Keratinocyte (primary cell): ENCODE results near the gene MAGIX. TPM values are rescaled to one million over a fixed set of nuclear protein-coding genes. Genes with fewer than 3 reads are reported as not detected.

Experiments
- DNase-seq: peaks from one replicate; pipeline ENCODE4 v3.0.0-alpha.2; 2011; ENCODE audit warnings: low read depth, missing footprints, low spot score
- FAIRE-seq: peaks from 2 replicates; lab custom pipeline; 2011; peaks lifted over from hg19 to GRCh38; lab: Jason Lieb, UNC
- H2AFZ ChIP-seq: 2 replicates; pipeline ENCODE4 v1.6.0; 2012; ENCODE audit warnings: low read length, control low read depth, inconsistent platforms; ENCODE audit not compliant: control insufficient read depth
- H3K27ac ChIP-seq: 2 replicates; pipeline ENCODE4 v1.5.1; 2011; ENCODE audit warnings: low read length; ENCODE audit not compliant: control insufficient read depth, insufficient read depth
- H3K27me3 ChIP-seq: 3 replicates; pipeline ENCODE4 v1.6.0; 2011; ENCODE audit warnings: low read length; ENCODE audit not compliant: control insufficient read depth, insufficient read depth; ENCODE audit errors: extremely low read depth
- H3K36me3 ChIP-seq, 2 experiments: 2 replicates in 1 of 2; 3 replicates in 1 of 2; pipeline ENCODE4 v1.5.1; 2011; ENCODE audit warnings: low read length in 2 of 2, mild to moderate bottlenecking in 1 of 2; ENCODE audit not compliant: control insufficient read depth in 2 of 2, insufficient read depth in 2 of 2; ENCODE audit errors: extremely low read depth in 1 of 2
- H3K4me1 ChIP-seq: 3 replicates; pipeline ENCODE4 v1.5.1; 2011; ENCODE audit warnings: low read length; ENCODE audit not compliant: control insufficient read depth, insufficient read depth; ENCODE audit errors: extremely low read depth
- H3K4me2 ChIP-seq: 3 replicates; pipeline ENCODE4 v1.6.0; 2011; ENCODE audit warnings: low read depth, low read length; ENCODE audit not compliant: control insufficient read depth, insufficient read depth; ENCODE audit errors: extremely low read depth
- H3K4me3 ChIP-seq, 3 experiments: fragments of 200-600 bp in 1 of 3; sonication (generic) in 1 of 3; 2 replicates in 2 of 3; 3 replicates in 1 of 3; pipeline ENCODE4 v1.5.1; 2011 to 2016; ENCODE audit warnings: low read length in 3 of 3, mild to moderate bottlenecking in 3 of 3, control low read depth in 2 of 3, inconsistent platforms in 1 of 3, low read depth in 1 of 3, mixed read lengths in 1 of 3, mixed run types in 1 of 3, moderate library complexity in 1 of 3; ENCODE audit not compliant: control insufficient read depth in 2 of 3, insufficient read depth in 2 of 3; ENCODE audit errors: extremely low read depth in 1 of 3
- H3K79me2 ChIP-seq: 2 replicates; pipeline ENCODE4 v1.6.0; 2012; ENCODE audit warnings: low read length; ENCODE audit not compliant: control insufficient read depth, insufficient read depth
- H3K9ac ChIP-seq: 3 replicates; pipeline ENCODE4 v1.6.0; 2011; ENCODE audit warnings: low read length; ENCODE audit not compliant: control insufficient read depth, insufficient read depth; ENCODE audit errors: extremely low read depth
- H3K9me1 ChIP-seq: 3 replicates; pipeline ENCODE4 v1.6.0; 2011; ENCODE audit warnings: low read length; ENCODE audit not compliant: control insufficient read depth, insufficient read depth; ENCODE audit errors: extremely low read depth
- H3K9me3 ChIP-seq: 2 replicates; pipeline ENCODE4 v1.5.1; 2012; ENCODE audit warnings: low read depth, low read length; ENCODE audit not compliant: control insufficient read depth
- H4K20me1 ChIP-seq: 3 replicates; pipeline ENCODE4 v1.6.0; 2011; ENCODE audit warnings: low read length; ENCODE audit not compliant: control insufficient read depth, insufficient read depth; ENCODE audit errors: extremely low read depth
- CTCF ChIP-seq, 3 experiments: IDR thresholded peaks in 1 of 3; conservative IDR thresholded peaks in 1 of 3; optimal IDR thresholded peaks in 1 of 3; 2 replicates in 2 of 3; 3 replicates in 1 of 3; pipeline versions ENCODE3 to v1.5.1; 2011; ENCODE audit warnings: low read length in 3 of 3, mild to moderate bottlenecking in 3 of 3, moderate library complexity in 2 of 3, control low read depth in 1 of 3, inconsistent platforms in 1 of 3; ENCODE audit not compliant: insufficient read depth in 2 of 3; ENCODE audit errors: extremely low read depth in 1 of 3
- EZH2 ChIP-seq: IDR thresholded peaks from one replicate; pipeline ENCODE4 v1.6.1; 2012; ENCODE audit warnings: inconsistent platforms, mild to moderate bottlenecking, low read length, moderate library complexity
- dilution Hi-C: fragments of 300-500 bp; cut with MboI; formaldehyde crosslinking; loops from one replicate; pipeline ENCODE4 v1.7.0; 2020; ENCODE audit warnings: low sequenced_read_pairs; ENCODE audit not compliant: extremely low pct_ligation_motif_present
- polyA plus RNA-seq, 5 experiments: library from polyadenylated mRNA; depleted of rRNA in 3 of 5; stranded (reverse) in 3 of 5; stranded (forward) in 1 of 5; unstranded in 1 of 5; fragments of >200 nt; gene quantifications; 1 replicate in 1 of 5; 2 replicates in 3 of 5; 3 replicates in 1 of 5; pipeline versions ENCODE4 v1.2.1 to v1.2.3, GENCODE V29; 2011 to 2012; ENCODE audit warnings: missing spikeins in 2 of 5, low read depth in 1 of 5, low replicate concordance in 1 of 5

Gene MAGIX
- polyA plus RNA-seq, 1 donor (not counting 4 experiments of a cell fraction or from before 2014, with no cell fraction given), result 0.51 TPM

- Histone ChIP-seq H3K27ac (no peak overlapping the region), H3K4me2 (no peak overlapping the region), H3K27me3 (no peaks in the 10 kb centered on the region), H3K4me1 (peaks cover 2% of the 10 kb centered on the region), H3K36me3 (no peaks in the 10 kb centered on the region), H3K9ac (no peak overlapping the region), H3K9me1 (no peaks in the 10 kb centered on the region), H3K9me3 (no peaks in the 10 kb centered on the region), H3K79me2 (no peaks in the 10 kb centered on the region), H2AFZ (no peak overlapping the region), H4K20me1 (no peaks in the 10 kb centered on the region), H3K4me3 (no peak overlapping the region)
- no peak for FAIRE-seq
- TF ChIP-seq EZH2 (no peak), CTCF (optimal IDR thresholded peaks at IDR 0.05 in 1 of 3, IDR thresholded peaks at IDR 0.05 in 1 of 3, conservative IDR thresholded peaks at IDR 0.05 in 1 of 3; ENCODE audit: extremely low read depth in 1 of 3, insufficient read depth in 2 of 3, low read length in 3 of 3) (no peak)
- no peak for DNase-seq
- dilution Hi-C loops, result no loop called here
These were observed 42.9 kb downstream of the MAGIX start for GRCh38 chrX:49205443-49205842.

GRCh38 chrX:49206543-49206942 lies 44.0 kb downstream of the MAGIX start:
- Histone ChIP-seq H3K36me3 (no peaks in the 10 kb centered on the region), H3K4me1 (no peaks in the 10 kb centered on the region), H3K27me3 (no peaks in the 10 kb centered on the region), H3K9ac (no peak overlapping the region), H2AFZ (no peak overlapping the region), H4K20me1 (no peaks in the 10 kb centered on the region), H3K9me3 (no peaks in the 10 kb centered on the region), H3K27ac (no peak overlapping the region), H3K79me2 (no peaks in the 10 kb centered on the region), H3K9me1 (no peaks in the 10 kb centered on the region), H3K4me3 (no peak overlapping the region), H3K4me2 (no peak overlapping the region)
- no peak for TF ChIP-seq CTCF (optimal IDR thresholded peaks at IDR 0.05 in 1 of 3, IDR thresholded peaks at IDR 0.05 in 1 of 3, conservative IDR thresholded peaks at IDR 0.05 in 1 of 3; ENCODE audit: extremely low read depth in 1 of 3, insufficient read depth in 2 of 3, low read length in 3 of 3)
- TF ChIP-seq EZH2, result no peak
- DNase-seq (no peak), FAIRE-seq (no peak)
- dilution Hi-C loops, result no loop called here
